Stimulated activated CD8-positive, alpha-beta memory T cell treated with anti-CD3 and anti-CD28 coated beads, Interleukin-7, amount 100 ng/mL, for 24 hours (primary cell): ENCODE data around the gene STMP1.
"Not testable (repeated sequence)": the region's sequence is repeated elsewhere in the genome, so short reads cannot be mapped to it uniquely, and the experiment has no call there.

Experiments
- DNase-seq: peaks from one replicate; pipeline ENCODE4 v3.0.0-alpha.2; 2020; ENCODE audit warnings: low read depth

STMP1 gene

GRCh38 chr7:135662373-135663114 lies at the start of gene STMP1:
Gene STMP1 (plus strand): TSS chr7:135662514.
- DNase-seq = peak; percentile 94

- DNase-seq = no peak
Observed at GRCh38 chr7:135616136-135616535, 46.2 kb upstream of the STMP1 start.

- DNase-seq = no peak
Observed at GRCh38 chr7:135617781-135618180, 44.5 kb upstream of the STMP1 start.

GRCh38 chr7:135618510-135618909 lies 43.8 kb upstream of the STMP1 start:
- no peak for DNase-seq

GRCh38 chr7:135620447-135620846 lies 41.9 kb upstream of the STMP1 start:
- DNase-seq = no peak

GRCh38 chr7:135620980-135621850 lies 41.1 kb upstream of the STMP1 start:
- DNase-seq = no peak

- DNase-seq = no peak
Observed at GRCh38 chr7:135634191-135634878, 28.0 kb upstream of the STMP1 start.

GRCh38 chr7:135639690-135640089 lies 22.6 kb upstream of the STMP1 start:
- not testable (repeated sequence) for DNase-seq

GRCh38 chr7:135644154-135644553 lies 18.2 kb upstream of the STMP1 start:
- DNase-seq = no peak

- DNase-seq = no peak
Observed at GRCh38 chr7:135644729-135645128, 17.6 kb upstream of the STMP1 start.

- DNase-seq = no peak
Observed at GRCh38 chr7:135645296-135645904, 16.9 kb upstream of the STMP1 start.

- no peak for DNase-seq
Observed at GRCh38 chr7:135647755-135648154, 14.6 kb upstream of the STMP1 start.

- DNase-seq = no peak
Observed at GRCh38 chr7:135648235-135648634, 14.1 kb upstream of the STMP1 start.

- DNase-seq = no peak
Observed at GRCh38 chr7:135650831-135651573, 11.3 kb upstream of the STMP1 start.

GRCh38 chr7:135653340-135654080 lies 8.8 kb upstream of the STMP1 start:
- DNase-seq = no peak

GRCh38 chr7:135658564-135658963 lies 3.8 kb upstream of the STMP1 start:
- DNase-seq = no peak

GRCh38 chr7:135659159-135659846 lies 3.0 kb upstream of the STMP1 start:
- no peak for DNase-seq

GRCh38 chr7:135661311-135662122 lies 797 bp upstream of the STMP1 start:
- no peak for DNase-seq

- DNase-seq = no peak
Observed at GRCh38 chr7:135662123-135662372, 266 bp upstream of the STMP1 start.
